ENCODE results near the gene SOX1. TPM values are rescaled to one million over a fixed set of nuclear protein-coding genes. Genes with fewer than 3 reads are reported as not detected.

The SOX1 gene
- total and polyA plus RNA-seq, 9 donors = not detected

- H3K4me3 ChIP-seq = no peak overlapping the region
- no peaks in the 10 kb centered on the region for H3K9me3 ChIP-seq
- H3K4me1 ChIP-seq (ENCODE audit: insufficient read depth) = no peaks in the 10 kb centered on the region
- no peak for DNase-seq
- H3K27ac ChIP-seq = no peak overlapping the region
- 55 to 76% (median 55%) methylated on average over 9 of the region's 9 CpGs for WGBS, 3 donors
- H3K36me3 ChIP-seq = no peaks in the 10 kb centered on the region
- no peak for TF ChIP-seq CTCF (IDR thresholded peaks at IDR 0.05)
- TF ChIP-seq POLR2A (IDR thresholded peaks at IDR 0.05) = no peak
- TF ChIP-seq EP300 (IDR thresholded peaks at IDR 0.05) = no peak
- intact Hi-C loops (cut with DNase I) = no loop called here
- H3K27me3 ChIP-seq = no peaks in the 10 kb centered on the region
These were observed 31.8 kb downstream of the SOX1 start for GRCh38 chr13:112098699-112099098.

- TF ChIP-seq POLR2A (IDR thresholded peaks at IDR 0.05) (no peak), EP300 (IDR thresholded peaks at IDR 0.05) (no peak), CTCF (IDR thresholded peaks at IDR 0.05) (no peak)
- no peaks in the 10 kb centered on the region for H3K4me1 ChIP-seq (ENCODE audit: insufficient read depth)
- no peaks in the 10 kb centered on the region for H3K9me3 ChIP-seq
- intact Hi-C loops (cut with DNase I) = no loop called here
- WGBS, 3 donors = 2 to 6% (median 4%) methylated on average over 11 of the region's 11 CpGs
- H3K36me3 ChIP-seq = no peaks in the 10 kb centered on the region
- no peak overlapping the region for H3K4me3 ChIP-seq
- no peak for DNase-seq
- no peak overlapping the region for H3K27ac ChIP-seq
- no peaks in the 10 kb centered on the region for H3K27me3 ChIP-seq
These were observed 34.5 kb downstream of the SOX1 start for GRCh38 chr13:112101360-112101930.

GRCh38 chr13:112102243-112102642 is 35.3 kb downstream of the SOX1 start:
- Histone ChIP-seq H3K4me3 (no peak overlapping the region), H3K27me3 (no peaks in the 10 kb centered on the region), H3K4me1 (ENCODE audit: insufficient read depth) (no peaks in the 10 kb centered on the region), H3K27ac (no peak overlapping the region), H3K36me3 (no peaks in the 10 kb centered on the region), H3K9me3 (no peaks in the 10 kb centered on the region)
- intact Hi-C loops (cut with DNase I) = no loop called here
- DNase-seq = no peak
- TF ChIP-seq POLR2A (IDR thresholded peaks at IDR 0.05) = no peak
- TF ChIP-seq CTCF (IDR thresholded peaks at IDR 0.05) = no peak
- no peak for TF ChIP-seq EP300 (IDR thresholded peaks at IDR 0.05)
- whole genome bisulfite sequencing, 3 donors = 13 to 25% (median 22%) methylated on average over 7 of the region's 7 CpGs

- no peak for DNase-seq
- Histone ChIP-seq H3K27ac (no peak overlapping the region), H3K4me3 (no peak overlapping the region), H3K4me1 (ENCODE audit: insufficient read depth) (no peaks in the 10 kb centered on the region), H3K9me3 (no peaks in the 10 kb centered on the region), H3K27me3 (no peaks in the 10 kb centered on the region), H3K36me3 (no peaks in the 10 kb centered on the region)
- WGBS, 3 donors = 9 to 18% (median 14%) methylated on average over 18 to 19 of the region's 19 CpGs
- intact Hi-C loops (cut with DNase I) = no loop called here
- TF ChIP-seq POLR2A (IDR thresholded peaks at IDR 0.05) = no peak
- TF ChIP-seq CTCF (IDR thresholded peaks at IDR 0.05) = no peak
- no peak for TF ChIP-seq EP300 (IDR thresholded peaks at IDR 0.05)
These were observed 36.4 kb downstream of the SOX1 start for GRCh38 chr13:112103260-112103838.

All from ovary (tissue), 9 donors.